NCI-H187 (cell line): ENCODE results near the gene RFPL3.
"Not testable (repeated sequence)": the region's sequence is repeated elsewhere in the genome, so short reads cannot be mapped to it uniquely, and the experiment has no call there.

Experiments
- DNase-seq, 2 experiments: peaks; one replicate each; lab custom pipeline; 2025; lab: John Stamatoyannopoulos, UW

Gene RFPL3

DNA sequence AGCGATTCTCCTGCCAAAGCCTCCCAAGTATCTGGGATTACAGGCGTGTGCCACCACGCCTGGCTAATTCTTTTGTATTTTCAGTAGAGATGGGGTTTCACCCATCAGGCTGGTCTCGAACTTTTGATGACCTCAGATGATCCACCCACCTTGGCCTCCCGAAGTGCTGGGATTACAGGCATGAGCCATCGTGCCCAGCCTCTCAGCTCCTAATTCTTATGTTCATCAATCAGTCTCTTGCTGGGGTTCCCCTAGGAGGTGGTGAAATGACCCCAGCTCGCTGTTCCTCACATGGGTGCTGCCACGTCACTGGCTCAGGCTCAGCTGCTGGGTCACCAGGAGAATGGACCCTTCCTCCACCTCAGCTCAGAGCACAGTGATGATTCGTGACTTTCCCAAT lies at the start of gene RFPL3:
Gene RFPL3 (plus strand): TSS at position 301 of the 400 bp plus-strand sequence. CDS start 205 bp downstream, outside the sequence.
- DNase-seq = not testable (repeated sequence)

DNA sequence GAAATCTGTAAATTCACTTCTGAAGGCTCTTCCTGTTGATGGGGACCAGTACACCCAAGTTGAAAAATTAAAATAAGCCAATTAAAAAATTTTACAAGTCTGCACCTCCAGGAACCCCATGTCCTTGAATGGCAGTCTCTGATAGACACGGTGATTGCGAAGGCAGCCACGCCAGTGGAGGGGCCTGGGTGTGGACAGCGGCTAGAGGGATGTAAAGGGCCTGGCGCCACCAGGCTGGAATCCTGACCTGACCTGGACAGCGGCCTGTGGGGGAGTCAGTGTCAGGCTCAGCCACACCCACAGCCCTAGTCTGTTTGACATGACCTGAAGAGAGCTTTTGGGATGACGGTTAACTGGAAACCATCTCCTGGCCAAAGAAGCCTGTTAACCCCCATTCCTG lies 49.5 kb upstream of the RFPL3 start:
- DNase-seq = no peak

DNA sequence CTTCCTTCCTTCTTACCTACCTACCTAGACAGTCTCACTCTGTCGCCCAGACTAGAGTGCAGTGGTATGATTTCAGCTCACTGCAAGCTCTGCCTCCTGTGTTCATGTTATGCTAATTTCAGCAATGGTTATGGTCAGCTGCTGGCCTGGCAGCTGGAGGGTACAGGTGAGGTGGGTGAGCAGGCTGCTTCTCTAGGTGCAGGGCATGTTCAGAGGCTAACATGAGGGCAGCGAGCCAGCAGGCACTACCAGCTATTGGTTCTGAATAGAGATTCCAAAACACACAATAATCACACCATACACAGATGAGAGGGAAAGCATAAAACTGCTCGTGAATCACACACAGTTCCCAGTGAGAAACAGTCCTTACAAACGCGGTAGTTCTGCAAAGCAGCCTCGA lies 48.7 kb upstream of the RFPL3 start:
- no peak for DNase-seq

DNA sequence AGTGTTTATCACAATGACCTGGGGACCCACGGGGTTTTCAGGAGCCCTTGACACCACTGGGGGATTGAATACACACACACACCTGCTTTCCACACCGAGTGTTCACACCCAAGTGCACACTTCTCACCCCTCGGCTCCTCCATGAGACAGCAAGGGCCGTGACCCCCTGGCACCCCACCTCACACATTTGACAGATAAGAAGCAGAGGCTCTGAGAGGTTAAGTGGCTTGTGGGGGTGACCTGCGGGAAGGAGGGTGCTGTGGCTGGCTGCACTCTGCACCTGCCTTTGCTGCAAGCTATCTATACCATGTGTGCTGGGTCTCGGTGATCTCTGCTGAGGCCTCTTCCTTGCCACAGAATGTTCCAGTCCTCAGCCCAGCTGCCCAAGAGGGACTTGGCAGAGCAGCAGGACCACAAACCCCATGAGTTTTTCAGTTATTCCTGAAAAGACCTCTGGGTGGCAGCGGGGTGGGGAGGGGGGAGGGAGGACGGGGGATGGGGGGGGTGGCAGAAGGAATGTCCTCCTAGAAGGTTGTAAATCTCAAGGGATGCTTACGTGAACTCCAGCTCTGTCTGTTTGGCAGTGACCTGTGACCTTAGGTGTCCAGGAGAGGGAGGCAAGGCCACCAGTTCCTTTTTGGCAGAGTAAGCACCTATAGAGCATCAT lies 47.9 kb upstream of the RFPL3 start:
- no peak for DNase-seq

DNA sequence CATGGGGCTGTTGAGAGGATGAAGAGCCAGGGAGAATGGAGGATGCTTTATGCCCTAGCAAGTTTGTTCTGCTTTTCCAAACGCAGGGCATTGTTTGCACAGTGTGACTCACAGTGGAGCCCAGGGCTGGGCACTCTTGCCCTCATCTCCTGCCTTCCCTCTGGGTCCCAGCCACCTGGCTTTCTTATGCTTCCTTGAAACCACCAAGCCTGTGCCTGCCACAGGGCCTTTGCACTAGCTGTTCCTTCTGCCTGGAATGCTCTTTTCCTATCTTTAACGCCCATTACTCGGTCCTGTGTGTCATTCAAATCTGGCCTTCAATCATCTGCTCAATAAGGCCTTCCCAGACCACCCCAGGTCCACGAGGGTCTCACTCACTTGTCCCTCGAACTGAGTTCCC lies 46.9 kb upstream of the RFPL3 start:
- no peak for DNase-seq

DNA sequence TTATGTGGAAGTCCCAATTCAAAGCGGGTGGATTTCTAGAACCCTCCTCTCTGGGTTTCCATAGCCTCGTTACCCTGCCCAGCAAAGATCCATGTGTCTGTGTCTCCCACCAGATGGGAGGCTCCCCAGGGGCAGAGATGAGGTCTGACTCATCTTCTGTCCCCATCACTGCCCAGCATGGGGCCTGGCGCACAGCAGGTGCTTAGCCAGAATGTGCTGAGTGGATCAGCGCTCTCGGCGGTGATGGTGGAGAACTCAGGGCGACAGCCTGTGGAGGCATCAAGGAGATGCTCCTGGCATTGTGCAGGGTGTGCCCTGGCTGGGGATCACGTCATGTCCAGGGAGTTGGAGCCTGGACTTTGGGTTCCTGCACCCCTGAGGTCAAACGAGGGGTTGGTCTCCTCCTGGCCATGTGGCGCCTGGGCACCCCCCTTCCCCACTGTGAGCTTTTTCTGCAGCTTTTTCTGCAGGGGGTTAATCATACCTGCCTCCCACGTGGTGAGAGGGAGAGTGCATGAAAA lies 46.1 kb upstream of the RFPL3 start:
- DNase-seq = no peak

DNA sequence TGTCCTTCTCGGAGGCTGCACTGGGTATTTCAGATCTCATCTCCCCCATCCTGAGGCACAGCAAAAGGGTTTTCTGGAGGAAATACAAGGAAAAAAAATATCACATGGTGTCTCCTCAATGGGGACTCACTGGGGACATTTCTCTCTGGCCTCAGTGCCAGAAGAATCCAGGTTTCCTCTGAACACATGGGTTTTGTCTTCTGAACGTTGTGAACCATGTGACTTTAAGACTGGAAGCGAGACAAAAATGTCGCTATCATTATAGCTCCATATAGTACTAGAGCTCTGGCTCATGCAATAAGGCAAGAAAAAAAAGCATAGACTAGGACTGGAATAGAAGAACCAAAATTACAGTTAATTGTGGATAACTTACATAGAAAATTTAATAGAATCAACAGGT lies 44.9 kb upstream of the RFPL3 start:
- DNase-seq = no peak

DNA sequence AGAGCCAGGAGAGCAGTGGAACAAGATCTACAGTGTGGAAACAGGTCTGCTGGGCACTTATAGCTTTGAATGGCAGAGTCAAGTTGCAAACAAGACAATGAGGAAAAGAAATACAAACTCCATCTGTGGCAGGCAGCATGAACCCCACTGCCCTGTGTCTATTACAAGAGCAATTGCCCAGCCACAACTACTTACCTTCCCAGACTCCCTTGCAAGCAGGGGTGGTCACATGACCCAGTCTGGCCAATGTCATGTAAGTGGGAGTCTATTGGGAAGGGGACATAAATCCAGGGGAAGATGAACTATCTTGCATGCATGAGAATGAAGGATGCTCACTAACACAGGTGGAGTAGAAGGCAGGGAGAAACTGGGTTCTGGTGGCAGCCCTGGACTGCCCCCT lies 44.1 kb upstream of the RFPL3 start:
- no peak for DNase-seq

DNA sequence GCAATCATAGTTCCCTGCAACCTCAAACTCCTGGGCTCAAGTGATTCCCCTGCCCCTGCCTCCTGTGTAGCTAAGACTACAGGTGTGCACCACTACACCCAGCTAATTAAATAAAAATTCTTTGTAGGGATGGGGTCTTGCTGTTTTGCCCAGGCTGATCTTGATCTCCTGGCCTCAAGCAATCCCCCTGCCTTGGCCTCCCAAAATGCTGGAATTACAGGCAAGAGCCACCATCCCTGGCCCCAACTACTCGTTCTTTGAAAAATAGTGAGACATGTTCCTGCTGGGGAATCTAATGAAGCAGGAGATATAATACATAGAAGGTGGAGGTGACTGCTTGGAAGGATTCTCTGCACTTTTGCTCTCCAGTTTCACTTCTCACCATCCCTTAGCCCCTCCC lies 40.1 kb upstream of the RFPL3 start:
- DNase-seq = no peak

DNA sequence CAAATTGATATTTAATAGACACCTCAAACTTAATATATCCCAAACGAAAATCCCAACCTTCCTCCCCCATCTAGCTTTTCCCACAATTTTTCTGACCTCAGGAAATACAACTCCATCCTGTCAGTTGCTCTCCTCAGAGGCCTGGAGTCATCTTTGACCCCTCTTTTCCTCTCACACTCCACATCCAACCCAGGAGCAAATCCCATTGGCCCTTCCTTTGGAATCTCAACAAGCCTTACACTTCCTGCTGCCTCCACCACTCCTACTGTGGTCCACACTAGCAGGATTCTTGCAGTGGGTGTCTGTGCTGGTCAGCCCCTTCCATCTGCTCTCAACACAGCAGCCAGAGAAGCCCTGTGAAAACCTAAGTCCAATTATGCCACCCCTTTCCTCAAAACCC lies 39.3 kb upstream of the RFPL3 start:
- DNase-seq = no peak

DNA sequence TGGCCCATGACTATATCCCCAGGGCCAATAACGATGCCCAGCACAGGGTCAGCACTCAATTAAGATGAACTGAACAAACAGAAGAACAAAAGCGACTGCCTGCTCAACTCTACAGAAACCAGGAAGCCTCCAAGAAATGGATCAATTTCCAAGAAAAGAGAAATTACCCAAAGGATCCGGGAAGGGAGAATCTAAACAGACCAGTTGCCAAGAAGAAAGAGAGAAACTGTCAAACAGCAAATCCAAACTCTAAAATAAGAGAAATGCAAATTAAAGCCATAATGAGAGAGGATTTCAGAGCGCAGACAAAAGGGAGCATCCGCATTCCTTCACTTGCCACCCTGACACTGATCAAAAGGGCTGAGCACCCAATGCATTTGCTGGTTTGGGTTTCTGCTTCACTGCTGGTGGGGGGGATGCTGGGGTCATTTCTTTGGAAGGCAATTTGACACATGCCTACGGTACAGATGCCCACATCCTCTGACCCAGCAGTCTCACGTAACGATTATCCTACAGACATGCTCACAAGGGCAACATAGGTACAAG lies 37.7 kb upstream of the RFPL3 start:
- no peak for DNase-seq

DNA sequence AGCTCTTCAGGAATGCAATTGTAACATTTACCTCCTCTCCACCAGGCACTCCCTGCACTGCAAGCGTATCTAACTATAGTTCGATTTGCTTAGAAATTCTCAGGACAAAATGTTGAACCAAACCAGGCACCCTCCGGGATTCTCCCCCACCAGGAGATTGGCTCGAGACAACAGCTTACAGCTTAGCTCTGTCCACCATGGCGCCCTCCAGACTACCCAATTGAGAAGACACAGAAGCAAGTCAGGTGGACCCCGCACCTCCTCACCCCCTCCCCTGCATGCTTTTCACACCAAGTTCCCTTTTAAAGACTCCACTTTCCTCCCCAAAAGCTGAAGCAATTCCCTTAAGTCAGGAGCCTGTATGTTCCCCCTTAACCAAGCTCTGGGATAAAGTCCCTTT lies 34.7 kb upstream of the RFPL3 start:
- DNase-seq = no peak

DNA sequence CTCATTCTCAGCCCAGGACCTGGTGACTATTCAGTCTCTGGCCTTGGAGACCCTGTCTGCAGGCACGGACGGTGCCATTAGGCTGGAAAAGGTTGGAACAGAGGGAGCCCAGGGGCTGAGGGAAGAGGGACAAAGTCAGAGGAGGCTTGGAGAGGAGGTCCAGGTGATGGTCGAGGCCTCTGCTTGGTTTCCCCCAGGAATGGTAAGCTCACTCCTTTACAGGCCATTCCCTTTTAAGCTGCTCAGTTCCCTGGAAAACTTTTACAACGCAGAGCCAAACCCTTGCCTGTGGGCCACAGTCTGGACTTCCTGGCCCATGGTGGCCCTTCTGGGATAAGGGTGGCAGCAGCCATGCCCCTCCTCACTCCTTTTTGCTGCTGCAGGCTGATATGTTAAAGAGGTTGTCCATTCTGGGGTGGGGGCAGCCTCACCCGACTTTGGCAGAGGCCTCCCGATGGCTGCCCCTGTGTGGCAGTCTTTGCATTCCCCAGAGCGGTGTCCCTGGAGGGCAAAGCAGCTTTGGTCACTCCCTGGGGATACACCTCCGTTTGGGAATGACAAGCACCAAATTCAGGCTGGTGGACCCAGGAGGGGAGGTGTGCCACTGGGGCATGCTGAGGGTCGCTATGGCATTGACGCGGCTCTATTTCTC lies 34.0 kb upstream of the RFPL3 start:
- DNase-seq = no peak

DNA sequence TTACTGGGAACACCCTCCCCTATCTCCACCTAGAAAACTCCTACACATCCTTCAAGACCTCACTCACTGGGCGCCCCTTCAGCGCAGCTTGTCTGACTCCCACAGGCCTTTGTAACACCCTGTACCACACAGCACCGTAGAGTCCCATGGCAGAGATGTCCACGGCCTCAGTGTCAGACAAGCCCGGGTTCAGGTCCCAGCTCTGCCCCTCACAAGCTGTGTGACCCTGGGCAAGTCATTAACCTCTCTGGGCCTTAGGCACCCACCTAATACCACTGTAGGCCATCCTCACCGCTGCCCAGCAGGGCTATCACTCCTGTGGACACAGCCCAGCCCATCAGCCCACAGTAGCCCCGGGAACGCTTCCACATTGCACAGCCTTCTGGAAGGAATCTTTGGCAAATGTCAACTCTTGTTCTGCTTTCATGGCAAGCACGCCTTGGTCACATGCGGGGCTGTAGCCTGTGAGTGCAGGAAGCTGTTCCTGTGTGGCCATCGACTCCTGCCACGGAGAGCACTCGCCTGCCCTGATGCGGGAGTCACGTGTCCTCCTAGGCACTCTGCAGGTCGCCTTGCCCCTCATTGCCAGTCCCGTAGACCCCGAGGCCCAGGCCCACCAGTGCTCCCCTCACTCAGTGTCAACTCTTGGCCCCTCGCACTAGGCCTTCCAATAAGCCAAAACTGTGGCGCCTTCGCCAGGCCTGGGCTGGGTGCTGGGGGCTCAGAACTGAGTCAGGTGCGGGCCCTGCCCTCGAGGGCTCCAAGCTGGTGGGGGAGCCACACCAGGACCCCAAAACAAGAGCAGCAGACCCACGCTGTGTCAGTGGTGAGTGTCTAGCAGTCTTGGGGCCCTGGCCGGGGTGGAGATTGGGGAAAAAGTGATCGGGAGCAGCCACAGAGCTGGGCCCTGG lies 32.9 kb upstream of the RFPL3 start:
- DNase-seq = no peak

DNA sequence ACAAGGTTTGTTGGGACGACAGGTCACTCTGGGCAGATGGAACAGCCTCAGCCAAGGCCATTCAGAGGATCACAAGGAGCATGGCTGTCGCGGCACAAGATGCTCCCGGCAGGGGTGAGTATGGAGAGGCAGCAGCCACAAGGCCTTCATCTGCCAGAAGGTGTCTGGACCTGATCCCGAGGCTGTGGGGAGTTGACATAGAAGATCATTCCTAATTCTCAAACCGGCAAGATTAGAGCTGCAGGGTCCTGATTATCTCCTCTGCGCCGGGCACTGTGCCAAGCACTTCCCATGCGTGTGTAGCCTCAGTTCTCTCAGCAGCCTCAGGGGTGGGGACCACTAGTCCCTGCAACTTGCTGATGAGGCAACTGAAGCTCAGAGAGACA lies 32.3 kb upstream of the RFPL3 start:
- no peak for DNase-seq

DNA sequence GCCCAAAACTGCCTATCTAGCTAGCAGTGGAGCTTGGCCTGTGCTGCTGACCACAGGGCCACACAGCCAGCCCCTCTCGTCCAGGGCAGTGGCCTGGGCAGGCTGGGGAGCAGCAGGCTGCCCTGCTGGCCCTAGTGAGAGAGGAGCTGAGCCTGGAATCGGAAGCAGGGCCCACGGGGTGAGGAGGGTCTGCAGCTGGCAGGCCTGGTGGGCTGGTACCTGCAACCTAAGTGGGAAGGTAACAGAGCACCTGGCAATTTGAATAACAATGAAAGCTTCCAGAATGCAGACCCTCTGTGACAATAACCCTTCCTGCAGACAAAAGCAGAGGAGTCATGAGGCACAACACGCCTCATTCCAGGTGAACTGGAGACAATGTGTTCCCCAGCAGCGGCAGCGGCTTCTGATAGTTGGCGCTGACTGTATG lies 31.8 kb upstream of the RFPL3 start:
- no peak for DNase-seq

DNA sequence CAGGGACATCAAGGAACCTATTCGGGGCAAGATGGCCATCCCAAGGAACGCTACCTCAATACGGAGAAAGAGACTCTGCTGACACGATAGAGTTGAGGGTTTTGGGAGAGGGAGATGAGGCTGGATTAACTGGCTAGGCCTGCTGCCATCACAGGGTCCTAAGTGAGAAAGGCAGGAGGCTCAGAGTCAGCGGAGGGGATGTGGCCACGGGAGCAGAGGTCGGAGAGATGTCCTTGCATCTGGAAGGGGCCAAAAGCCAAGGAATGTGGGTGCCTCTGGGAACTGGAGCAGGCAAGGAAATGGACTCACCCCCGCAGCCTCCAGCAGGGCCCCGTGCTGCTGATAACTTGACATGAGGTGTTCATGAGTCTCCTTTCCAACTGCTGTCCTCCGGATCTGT lies 31.0 kb upstream of the RFPL3 start:
- no peak for DNase-seq

DNA sequence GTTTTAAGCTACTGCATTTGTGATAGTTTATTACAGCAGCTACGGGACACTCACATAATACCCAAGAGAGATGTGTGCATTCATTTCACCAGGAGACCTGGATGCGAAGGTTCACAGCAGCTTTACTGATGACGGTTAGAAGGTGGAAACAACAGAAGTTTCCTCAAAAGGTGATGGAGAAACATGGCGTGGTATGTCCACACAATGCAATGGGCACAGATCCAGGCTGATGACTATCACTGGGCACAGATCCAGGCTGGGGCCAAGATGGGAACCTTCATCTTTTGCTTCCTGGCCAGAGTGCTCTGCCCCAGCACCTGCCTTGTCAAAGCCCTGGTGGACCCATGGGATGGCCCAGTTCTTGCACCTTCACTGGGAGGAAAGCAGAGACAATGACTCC lies 30.6 kb upstream of the RFPL3 start:
- no peak for DNase-seq

DNA sequence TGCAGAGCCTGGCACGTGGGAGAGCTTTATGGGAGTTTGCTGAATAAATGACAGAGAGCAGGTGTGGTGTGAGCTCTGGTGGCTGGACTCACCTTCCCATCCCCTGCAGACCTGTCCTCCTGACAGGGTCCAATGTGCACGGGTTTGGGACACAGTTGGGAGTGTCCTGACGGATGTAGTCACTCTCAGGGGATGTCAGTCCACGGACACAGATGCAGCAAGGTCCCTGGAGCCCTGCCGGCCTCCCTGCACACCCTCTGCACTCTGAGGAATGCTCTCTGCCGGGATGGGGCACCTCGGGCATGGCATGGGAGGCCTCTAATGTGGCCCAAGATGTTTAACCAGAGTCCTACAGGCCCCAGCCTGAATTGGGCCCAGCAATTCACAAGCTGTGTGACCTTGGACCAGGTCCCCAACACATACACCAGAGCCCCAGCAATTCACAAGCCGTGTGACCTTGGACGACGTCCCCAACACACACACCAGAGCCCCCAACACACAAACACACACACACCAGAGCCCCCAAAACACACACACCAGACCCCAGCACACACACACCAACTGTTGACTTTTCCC lies 30.0 kb upstream of the RFPL3 start:
- DNase-seq = no peak

DNA sequence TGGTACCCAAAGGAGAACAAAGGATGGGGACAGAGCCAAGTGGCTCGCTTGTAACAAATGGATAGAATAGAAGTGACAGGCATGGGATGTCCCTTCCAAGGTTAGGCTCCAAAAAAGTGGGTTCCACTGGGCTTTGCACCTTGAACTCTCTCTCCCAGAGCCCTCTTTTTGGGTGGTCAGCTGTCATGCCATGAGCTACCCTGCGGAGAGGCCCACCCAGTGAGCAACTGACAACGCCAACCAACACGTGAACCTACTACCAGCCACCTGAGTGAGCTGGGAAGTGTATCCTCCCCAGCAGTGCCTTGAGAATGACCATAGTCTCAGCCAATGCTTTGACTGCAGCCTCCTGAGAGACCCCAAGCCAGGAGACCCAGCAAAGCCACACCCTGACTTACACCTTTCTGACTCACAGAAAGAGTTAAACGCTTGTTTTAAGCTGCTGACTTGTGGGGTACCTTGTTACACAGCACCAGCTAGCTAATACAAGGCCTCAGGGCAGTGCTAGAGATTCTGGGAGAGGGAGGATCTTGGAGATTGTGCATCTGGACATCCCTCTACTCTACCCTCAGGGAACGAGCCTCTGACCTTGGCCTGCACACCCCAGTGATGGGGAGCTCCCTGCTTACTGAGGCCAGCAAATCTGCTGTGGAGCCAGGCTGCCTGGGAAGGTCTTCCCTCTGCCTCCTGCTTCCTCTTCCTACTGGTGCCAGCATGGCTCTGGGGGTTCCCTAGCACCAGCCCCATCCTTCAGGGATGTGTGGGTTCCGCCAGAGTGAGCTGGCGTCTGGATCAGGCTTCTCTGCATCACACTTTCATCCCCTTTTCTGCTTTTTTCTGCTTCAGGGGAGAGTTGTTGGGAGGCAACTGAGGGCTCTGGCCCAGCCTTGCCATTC lies 29.1 kb upstream of the RFPL3 start:
- DNase-seq = no peak

DNA sequence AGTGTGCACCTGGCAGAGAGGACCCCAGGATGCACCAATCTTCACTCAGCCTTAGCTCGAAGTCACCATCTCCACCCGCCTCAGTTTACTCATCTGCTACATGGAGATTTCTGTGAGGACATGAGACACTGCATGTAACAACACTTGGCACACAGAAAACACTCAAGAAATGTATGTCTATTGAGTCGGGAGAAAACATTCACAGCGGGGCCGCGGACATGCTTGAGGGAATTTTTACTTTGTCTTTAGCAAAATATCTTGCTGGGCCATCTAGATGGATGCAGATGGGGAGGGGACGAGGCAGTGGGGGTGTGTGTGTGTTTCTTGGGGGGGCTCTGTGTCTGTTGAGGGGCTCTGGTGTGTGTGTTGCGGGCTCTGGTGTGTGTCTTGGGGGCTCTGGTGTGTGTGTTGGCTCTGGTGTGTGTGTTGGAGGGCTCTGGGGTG lies 28.4 kb upstream of the RFPL3 start:
- DNase-seq = no peak
